HG02763 (cell line): ENCODE results near the gene DGKG.
A peak's percentile ranks its signal among the peaks of the same experiment; 100 is the strongest.

Experiments
- ATAC-seq: cut with Tn5 transposase; IDR thresholded peaks from one replicate; pipeline ENCODE4 v1.9.1; 2021; ENCODE audit warnings: mild to moderate bottlenecking, moderate library complexity; ENCODE audit not compliant: unreplicated experiment

DGKG gene

DNA sequence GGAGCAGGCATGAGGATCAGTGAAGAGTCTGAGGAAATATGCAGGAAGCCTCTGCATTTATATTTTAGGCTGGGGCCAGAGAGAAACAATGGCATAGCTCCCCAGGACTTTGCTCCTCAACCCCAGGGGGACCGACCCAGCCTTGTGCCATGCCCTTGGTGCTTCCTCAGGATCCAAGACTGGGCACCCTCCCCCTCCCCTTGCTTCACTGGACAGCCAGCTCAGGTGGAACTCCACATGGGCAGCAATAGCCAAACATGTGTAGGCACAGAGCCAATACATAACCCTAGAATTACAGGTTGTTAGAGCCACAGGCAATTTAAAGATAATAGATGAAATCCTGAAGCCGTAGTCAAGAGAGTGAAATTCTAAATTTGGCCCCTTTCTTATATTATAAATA, 180.1 kb downstream of the DGKG start:
- ATAC-seq, result no peak

DNA sequence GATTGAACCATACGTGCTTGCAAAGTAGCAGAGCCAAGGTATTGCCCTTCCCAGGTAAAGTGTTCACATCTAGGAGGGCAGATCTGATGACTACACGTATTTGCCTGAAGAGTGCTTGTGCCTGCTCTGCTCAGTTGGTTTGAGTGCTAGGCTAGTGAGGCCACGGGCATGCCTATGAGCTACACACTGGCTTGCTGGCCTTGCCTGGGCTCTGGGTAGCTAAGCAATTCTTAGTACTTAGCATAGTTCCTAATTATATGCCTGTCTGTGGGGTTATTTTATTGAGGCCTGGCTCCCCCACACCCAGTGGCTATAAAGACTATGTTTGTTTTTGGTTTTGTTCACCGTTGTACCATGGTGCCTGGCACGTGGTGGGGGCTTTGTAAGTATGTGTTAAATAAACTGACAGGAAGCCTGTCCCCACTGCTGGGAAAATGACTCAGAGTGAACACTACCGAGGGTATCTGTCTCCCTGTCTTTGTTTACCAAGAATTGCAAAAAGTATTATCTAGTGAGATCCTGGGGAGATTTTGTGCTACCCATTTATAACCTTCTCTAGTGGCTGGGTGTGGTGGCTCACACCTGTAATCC, 181.0 kb downstream of the DGKG start:
- ATAC-seq, result no peak

DNA sequence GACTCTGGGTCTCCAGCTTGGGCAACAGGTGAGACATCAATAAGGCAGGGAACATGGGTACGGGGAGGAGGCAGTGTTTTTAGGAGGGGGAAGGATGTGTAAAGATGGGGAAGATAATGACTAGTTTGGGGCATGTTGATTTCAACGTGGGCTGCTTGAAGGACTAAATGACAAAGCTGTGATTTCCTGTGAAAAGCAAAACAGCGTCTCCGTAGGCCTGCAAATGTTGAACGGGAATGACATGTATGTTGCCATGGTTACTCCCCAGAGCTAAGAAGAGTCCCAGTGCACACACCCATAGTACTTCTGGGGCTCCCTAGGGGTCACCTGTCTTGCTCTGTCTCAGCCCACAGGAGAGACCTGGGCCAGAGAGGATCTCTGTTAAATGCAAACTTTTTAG, 181.9 kb downstream of the DGKG start:
- ATAC-seq, result no peak

DNA sequence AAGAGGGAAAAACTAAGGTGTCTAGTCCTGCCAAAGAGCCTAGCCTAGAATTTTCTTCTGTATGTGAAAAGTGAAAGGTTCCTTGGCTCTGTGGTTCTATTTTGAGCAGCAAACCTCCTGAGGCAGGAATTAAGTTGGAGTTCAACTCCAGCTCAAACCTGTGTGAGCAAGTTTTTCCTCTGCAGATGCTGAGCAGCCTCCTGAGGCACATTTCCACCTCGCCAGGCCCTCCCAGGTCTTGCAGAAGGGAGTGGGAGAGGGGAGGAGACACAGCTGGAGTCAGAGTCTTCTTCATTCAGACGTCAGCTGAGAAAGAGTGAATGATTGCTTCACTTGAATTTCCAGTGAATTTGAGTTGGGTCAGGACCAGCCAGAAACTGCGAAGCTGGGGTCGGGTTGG, 183.6 kb downstream of the DGKG start:
- ATAC-seq, result no peak

DNA sequence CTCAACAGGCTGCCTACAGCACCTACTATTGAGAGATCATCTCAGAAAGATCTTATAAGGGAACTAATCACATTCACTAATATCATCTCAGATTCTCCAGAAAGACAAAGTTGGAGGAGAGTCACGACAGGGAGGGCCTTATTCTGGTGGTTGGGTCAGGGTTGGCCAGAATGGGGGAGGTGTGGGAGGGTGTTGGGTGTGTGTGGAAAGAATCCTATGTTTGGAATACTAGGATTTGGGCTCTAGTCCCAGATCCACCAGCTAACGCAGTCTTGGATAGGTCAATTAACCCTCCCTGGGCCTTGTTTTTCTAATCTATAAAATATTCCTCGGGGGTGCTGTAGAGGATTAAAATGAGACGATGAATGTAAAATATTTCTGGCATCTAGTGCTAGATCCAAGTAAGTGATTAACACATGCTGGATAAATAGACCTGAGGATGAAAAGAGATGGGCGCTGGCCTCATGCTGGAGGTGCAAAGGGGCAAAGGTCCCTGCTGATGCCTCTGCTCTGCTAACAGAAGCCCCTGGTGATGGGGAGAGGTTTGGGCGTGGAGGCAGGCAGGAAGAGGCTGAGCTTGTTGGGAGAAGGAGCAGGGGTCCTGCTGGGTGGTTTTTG, 185.6 kb downstream of the DGKG start:
- ATAC-seq, result no peak

DNA sequence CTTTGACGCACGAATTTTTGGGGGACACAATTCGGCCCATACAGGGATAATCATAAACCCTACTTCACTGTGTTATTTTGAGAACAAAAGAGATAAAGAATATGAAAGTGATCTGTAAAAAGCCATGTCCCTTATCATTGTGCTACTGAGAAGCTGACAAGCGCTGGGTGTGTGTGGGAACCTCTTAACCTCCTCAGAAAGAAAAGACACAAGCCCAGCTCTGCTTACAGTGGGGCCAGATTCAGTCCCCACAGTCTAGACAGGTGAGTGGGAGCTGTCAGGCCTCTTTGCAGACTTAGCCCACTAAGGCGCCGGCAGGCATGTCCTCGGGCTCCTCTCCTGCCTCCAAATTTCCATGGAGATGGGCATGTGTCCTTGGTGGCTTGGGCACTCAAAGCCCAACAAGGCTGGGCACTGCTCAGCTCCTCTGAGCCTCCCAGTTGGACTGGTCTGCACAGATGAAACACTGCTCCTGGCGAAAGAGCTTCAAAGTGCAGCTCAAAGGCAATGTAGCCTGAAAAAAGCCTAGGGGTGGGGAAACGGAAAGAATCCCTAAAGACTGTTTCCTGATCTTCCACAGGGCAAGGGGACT, 188.7 kb downstream of the DGKG start:
- ATAC-seq, result no peak

DNA sequence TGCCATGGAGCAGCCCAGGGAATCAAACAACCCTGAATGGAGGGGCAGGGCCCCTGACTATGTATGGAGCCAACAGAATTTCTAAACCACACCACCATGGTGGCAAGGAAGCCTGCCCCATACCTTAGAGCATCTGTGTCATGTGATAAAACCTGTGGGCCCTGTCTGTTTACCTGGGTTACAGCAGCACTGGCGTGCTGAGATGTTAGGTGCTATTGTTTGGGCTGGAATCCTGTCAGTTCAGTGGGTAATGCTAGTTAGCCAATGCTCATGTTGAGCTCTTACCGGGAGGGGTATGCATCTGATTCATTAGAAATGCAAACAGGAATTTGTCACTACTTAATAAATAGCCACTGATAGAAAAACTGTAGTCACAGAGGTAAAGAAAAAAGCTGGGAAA, 189.7 kb downstream of the DGKG start:
- ATAC-seq, result no peak

DNA sequence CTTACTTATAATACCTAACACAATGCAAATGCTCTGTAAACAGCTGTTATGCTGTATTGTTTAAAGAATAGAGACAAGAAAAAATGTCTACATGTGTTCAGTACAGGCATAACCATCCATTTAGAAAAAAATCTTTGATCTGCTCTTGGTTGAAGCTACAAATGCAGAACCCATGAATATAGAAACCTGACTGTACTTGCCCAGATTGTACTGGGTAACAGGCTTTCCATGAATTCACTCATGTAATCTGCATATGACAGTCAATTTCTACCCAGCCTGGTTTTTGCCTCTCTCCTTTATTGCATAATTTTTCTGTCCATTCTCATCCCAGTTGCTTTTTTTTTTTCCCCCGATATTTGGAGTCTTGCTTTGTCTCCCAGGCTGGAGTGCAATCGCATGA, 190.5 kb downstream of the DGKG start:
- ATAC-seq, result no peak

DNA sequence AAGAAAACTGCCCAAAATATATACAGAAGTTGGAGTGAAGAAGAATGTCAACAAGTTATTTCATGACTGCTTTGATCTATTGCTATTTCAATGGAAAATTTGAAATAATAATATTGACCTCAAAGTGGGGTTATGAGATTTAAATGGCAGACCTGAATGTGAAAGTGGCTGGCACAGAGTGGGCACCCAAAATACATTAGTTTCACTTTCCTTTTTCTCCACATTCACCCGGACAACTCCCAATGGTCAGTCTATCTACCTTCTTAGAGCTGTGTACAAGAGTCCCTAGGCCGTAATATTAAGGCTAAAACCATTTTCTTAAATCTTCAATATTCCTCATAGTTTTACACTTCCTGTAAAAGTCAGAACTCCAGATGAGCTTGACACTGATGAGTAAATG, 191.5 kb downstream of the DGKG start:
- no peak for ATAC-seq

DNA sequence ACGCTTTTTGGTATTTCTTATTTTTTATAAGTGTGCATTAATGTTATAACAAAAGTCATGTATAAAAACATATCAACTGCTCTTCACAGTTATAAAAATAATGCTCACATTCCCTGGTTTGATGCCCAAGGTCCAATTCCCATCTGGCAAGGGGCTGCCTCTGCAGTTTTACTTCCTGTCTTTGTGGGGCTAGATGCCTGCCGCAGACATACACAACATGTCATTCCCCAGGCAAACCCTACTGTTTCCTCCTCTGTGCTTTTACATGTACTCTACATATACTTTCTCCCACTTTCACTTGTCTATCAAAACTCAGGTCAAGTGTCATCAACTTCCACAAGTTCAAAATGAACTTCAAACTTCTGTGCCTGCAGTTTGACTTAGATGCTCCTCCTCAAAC, 192.7 kb downstream of the DGKG start:
- ATAC-seq, result no peak

DNA sequence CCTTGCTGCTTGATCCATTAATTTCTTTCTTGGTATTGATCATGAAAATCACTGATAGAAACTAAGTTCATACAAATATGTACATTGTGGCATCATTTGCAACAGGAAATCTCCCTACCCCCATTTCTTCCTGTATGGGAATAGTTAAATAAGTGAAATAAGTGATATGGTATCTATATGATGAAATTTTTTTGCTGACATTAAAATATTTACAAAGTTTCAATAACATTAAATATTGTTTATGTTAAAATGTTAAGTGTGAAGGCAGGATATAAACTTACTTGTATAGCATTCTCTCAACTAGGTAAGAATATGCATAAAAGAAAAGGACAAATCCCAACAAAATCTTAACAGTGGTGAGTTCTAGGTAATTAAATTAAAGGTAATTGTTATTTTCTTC, 193.1 kb downstream of the DGKG start:
- ATAC-seq, result no peak

DNA sequence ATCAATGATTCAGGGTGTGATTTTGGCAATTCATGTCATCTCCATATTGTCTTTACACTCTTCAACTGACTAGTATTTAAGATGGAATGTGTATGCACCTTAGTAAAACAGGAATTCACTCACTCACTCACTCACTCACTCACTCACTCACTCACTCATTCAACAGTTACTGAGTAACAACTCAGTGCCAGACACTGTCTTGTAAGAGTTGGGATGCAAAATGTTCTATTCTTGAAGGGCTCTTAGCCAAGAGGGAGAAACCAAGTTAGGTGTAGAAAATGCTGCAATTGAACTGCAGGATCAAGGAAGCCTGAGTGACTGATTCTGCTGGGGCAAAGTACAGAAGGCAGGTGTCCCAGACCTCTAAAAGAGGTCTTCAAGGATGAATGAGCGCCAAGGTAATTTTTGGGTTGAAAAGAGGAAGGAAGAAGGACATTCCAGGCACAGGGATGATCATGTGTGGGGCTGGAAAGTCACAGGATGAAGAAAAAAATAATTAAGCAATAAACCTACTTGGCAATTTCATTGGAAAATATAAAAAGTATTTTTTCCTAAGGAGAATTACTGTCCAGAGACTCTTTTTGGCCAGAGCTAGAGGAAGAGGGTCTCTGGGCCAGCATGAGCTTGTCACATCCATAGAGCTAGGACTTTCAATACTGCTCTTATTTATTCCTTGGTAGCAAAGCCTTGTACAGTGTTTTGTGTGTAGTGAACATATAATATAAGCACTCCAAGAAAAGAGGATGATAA, 194.2 kb downstream of the DGKG start:
- ATAC-seq, result no peak

DNA sequence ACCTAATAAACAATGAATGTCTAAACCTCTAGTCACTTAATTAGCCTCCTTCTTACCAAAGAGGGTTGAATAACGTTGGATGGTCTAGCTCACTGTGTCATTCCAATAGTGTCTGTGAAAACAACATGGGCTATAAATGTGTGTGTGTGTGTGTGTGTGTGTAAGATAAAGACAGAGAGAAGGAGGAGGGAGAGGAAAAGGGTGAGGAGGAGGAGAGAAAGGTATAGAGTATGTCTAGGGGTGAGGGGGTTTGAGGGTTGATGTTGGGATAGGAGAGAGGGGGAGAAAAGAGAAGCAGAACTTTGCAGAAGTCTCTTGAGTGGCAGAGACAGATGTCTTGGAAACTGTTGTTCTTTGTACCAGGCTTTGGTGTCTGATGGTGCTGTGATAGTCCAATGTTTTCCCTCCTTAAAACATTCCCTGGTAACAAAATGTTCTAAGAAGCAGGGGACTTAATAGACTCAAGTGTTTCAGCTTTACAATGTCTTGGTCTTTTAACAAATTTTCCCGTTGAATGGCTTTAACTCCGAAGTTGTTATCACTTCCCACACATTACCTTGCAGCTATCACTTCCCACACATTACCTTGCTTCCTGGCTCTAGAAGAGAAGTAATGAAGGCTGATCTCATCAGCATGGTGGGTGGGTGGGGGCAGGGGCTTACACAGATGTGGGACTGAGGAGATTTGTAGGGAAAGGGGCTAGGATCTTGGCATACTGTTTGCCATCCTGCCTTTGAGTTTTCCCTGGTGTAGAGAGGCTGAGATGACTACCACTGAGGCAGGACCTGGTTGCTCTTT, 195.3 kb downstream of the DGKG start:
- no peak for ATAC-seq

DNA sequence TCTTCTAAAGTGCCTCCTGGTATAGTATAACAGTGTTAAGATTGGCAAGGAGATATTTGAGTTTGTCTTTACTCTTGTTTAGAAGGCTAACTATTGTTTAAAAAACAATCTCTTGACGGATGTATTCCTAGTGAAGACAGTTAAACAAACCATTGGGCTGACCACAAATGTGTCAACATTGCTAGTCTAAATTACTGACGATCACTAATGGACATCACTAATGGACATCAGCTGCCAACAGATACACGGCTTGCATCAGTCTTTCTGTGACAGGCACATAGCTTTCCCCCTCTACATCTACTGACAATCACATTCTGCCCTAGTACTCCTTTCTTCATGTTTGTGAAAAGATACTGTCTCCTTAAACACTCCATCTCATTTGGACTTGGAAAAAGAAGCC, 196.0 kb downstream of the DGKG start:
- no peak for ATAC-seq

DNA sequence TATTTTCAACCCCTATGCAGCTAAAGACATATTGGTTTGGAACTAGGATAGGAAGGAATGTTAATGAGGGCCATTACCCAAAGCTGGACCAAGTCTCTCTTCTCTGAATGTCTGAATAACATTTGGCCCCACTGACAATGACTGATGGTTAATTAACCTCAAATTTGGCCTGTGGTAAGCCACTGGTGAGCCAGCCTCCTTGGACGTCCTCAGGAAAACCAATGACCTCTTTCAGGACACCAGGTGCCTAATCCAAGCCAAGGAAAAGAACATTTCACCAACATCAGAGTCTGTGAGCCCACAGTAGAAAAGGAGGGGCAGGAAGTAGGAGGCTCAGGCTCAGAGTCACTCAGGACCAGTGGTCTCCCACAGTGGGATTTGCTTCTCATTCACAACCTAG, 196.7 kb downstream of the DGKG start:
- ATAC-seq, result no peak

DNA sequence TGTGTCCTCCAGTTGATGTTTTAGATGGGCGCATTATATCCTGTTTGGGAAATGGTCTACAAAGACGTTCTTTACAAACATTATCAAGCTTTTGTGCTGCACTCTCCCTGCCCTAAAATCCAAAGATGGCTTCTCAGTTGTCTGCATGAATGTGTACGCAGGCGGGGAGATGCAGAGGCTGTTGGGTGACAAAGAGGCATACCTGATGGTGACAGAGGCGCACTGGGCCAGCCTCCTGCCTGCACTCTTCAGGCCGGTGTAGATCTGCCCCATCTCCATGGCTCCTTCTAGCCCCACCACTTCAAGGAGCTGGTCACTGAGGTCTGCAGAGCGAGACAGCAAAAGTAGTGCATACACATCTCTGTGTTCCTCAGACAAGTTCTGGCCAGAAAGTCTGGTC, 197.3 kb downstream of the DGKG start:
- ATAC-seq, result no peak

DNA sequence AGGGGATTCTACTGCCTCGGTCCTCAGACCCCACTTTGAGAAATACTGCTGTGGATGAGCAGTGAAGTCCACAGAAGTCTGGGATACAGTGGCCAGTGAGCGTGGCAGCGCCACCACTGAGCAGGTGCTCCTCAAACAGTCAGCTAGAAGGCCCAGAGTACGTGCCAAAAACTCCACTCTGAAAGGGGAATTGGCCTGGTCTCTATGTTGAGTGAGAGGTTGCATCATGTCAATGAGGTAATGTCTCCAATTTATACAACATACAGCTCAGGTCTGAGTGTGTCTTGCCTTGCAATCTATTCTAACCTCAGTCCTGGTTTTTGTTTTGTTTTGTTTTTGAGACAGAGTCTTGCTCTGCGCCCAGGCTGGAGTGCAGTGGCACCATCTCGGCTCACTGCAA, 199.8 kb downstream of the DGKG start:
- ATAC-seq, result no peak

DNA sequence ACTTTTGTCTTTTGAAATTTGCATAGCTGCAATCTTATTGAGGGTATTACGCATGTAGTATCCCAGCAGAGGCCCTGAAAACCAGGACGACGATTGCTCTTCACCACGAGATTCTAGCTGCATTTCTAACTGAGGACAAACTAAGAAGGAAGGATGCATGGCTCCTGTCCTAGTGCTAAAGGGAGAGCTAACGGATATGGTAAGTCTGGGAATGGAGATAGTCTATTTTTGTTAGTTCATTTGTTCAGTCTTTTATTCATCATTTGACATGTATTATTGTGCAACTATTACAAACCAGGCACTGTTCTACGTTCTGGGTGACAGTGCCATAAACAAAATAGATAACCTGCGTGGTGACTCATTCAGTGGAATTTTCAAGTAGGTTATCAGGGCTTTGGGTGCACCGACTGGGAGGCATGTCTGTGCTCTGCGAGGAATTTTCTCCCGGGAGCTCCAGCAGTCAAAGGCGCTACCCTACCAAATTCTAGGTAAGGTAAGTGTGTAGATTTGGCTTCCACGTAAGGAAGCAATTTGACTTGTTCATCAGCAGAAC, 201.3 kb downstream of the DGKG start:
- no peak for ATAC-seq

DNA sequence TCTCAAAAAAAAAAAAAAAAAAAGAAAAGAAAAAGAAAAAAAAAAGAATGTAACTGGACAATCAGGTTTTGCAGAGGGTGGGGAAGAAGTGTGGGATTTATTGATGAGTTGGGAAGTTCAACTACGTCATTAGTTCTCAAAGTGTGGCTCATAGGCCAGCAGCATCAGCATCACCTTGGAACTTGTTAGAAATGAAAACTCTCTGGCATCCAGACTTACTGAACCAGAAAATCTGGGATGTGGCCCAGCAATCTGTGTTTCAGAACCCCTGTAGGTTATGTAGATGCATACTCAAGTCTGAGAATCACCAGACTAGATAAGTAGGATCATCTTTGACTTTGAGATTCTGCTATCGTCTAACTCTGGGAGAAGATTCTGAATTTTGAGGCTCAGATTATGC, 207.4 kb downstream of the DGKG start:
- no peak for ATAC-seq

DNA sequence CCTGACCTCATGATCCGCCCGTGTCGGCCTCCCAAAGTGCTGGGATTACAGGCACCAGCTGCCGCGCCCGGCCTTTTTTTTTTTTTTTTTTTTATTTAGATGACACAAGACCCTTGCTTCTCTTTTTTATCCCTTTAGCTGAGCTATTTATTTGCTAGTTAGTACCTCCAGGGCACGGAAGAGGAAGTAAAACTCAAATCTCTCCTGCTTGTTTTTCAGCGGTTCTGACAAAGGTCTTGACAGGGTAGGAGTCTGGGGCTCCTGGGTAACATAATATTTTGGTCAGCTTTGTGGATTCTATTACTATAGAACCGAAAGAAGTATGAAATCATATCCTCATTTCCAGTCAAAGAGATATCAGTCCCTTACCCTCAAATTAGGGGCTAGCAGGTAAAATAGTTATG, 209.1 kb downstream of the DGKG start:
- peak; percentile 84 for ATAC-seq

DNA sequence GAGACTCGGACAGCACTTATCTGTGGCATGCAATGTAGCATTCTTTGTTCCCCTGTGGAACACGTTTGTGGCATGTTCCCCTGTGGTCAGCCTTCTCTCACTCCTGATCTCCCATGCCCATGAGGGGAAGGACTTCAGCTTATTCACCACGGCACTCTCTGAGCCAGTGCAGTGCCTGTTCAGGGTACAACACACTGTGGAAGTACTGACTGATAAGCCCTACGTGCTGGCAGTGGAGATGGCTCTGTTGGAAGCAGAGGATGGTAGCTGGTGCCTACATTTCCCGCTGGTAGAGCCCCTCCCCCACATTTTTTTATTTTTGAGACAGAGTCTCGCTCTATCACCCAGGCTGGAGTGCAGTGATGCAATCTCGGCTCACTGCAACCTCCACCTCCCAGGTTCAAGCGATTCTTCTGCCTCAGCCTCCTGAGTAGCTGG, 209.7 kb downstream of the DGKG start:
- ATAC-seq, result no peak
